H1 (cell line): ENCODE results near the gene TTC9. TPM values are rescaled to one million over a fixed set of nuclear protein-coding genes. Genes with fewer than 3 reads are reported as not detected.

ENCODE experiments used
- CTCF ChIA-PET: fragments of 300-600 bp; sonication (Branson Sonifier 250); formaldehyde crosslinking; loops from one replicate; lab custom pipeline; 2021; ENCODE audit not compliant: partially characterized antibody; lab: Charles Lee
- POLR2A ChIA-PET: fragments of 300-600 bp; sonication (Branson Sonifier 250); formaldehyde crosslinking; loops from one replicate; lab custom pipeline; 2021; ENCODE audit warnings: inconsistent platforms; ENCODE audit not compliant: partially characterized antibody; lab: Charles Lee
- DNase-seq, 2 experiments: peaks; one replicate each; pipeline versions ENCODE4 v3.0.0 to v3.0.0-alpha.2; 2010 to 2022; ENCODE audit warnings: low spot score in 2 of 2, low read depth in 1 of 2, mixed read lengths in 1 of 2
- FAIRE-seq: peaks from 2 replicates; lab custom pipeline; 2011; peaks lifted over from hg19 to GRCh38; lab: Jason Lieb, UNC
- H2AFZ ChIP-seq: 2 replicates; pipeline ENCODE4 v1.8.1; 2012; ENCODE audit warnings: low read length, inconsistent platforms
- H2AK5ac ChIP-seq: 2 replicates; pipeline ENCODE4 v1.6.1; 2013; ENCODE audit warnings: low read depth, low read length
- H2BK120ac ChIP-seq: replicated peaks from 2 replicates; pipeline ENCODE3; 2013; ENCODE audit warnings: low read depth, low read length, inconsistent platforms
- H2BK12ac ChIP-seq: 2 replicates; pipeline ENCODE4 v1.6.1; 2013; ENCODE audit warnings: low read depth, low read length
- H2BK15ac ChIP-seq: 2 replicates; pipeline ENCODE4 v1.6.1; 2013; ENCODE audit warnings: low read length
- H2BK20ac ChIP-seq: 2 replicates; pipeline ENCODE4 v1.6.1; 2013; ENCODE audit warnings: low read length
- H2BK5ac ChIP-seq: 2 replicates; pipeline ENCODE4 v1.6.1; 2013; ENCODE audit warnings: low read depth, low read length
- H3K14ac ChIP-seq: 2 replicates; pipeline ENCODE4 v1.6.1; 2013; ENCODE audit warnings: inconsistent platforms; ENCODE audit not compliant: insufficient read length
- H3K18ac ChIP-seq: 2 replicates; pipeline ENCODE4 v1.6.1; 2013; ENCODE audit warnings: low read length; ENCODE audit errors: extremely low read depth
- H3K23ac ChIP-seq: 2 replicates; pipeline ENCODE4 v1.6.1; 2013; ENCODE audit warnings: inconsistent platforms; ENCODE audit not compliant: insufficient read length
- H3K23me2 ChIP-seq: 2 replicates; pipeline ENCODE4 v1.6.1; 2013; ENCODE audit warnings: low read depth, low read length
- H3K27ac ChIP-seq: 2 replicates; pipeline ENCODE4 v1.6.1; 2011; ENCODE audit warnings: low read depth, low read length, inconsistent platforms
- H3K27me3 ChIP-seq, 4 experiments: replicated peaks in 1 of 4; 1 replicate in 1 of 4; 2 replicates in 3 of 4; pipeline versions ENCODE4 v1.6.1 to v1.8.1; 2011 to 2013; ENCODE audit warnings: low read length in 3 of 4, mild to moderate bottlenecking in 3 of 4, inconsistent platforms in 2 of 4, mixed read lengths in 2 of 4, moderate library complexity in 1 of 4; ENCODE audit not compliant: control insufficient read depth in 3 of 4, insufficient read depth in 3 of 4; ENCODE audit errors: extremely low read depth in 1 of 4
- H3K36me3 ChIP-seq, 4 experiments: 2 replicates each; pipeline versions ENCODE4 v1.6.1 to v1.8.1; 2011 to 2013; ENCODE audit warnings: mild to moderate bottlenecking in 4 of 4, low read length in 3 of 4, moderate library complexity in 2 of 4, control low read depth in 1 of 4, inconsistent platforms in 1 of 4; ENCODE audit not compliant: insufficient read depth in 4 of 4, control insufficient read depth in 2 of 4
- H3K4ac ChIP-seq: replicated peaks from 2 replicates; pipeline ENCODE3; 2013; ENCODE audit warnings: low read length, low read depth, mixed read lengths, inconsistent platforms; ENCODE audit not compliant: insufficient read length
- H3K4me1 ChIP-seq, 4 experiments: replicated peaks in 1 of 4; 1 replicate in 1 of 4; 2 replicates in 3 of 4; pipeline versions ENCODE4 v1.6.1 to v1.8.1; 2011 to 2013; ENCODE audit warnings: low read length in 3 of 4, inconsistent platforms in 2 of 4, mixed read lengths in 1 of 4; ENCODE audit not compliant: insufficient read depth in 4 of 4, control insufficient read depth in 3 of 4
- H3K4me2 ChIP-seq, 2 experiments: 2 replicates each; pipeline versions ENCODE4 v1.6.1 to v1.8.1; 2011 to 2013; ENCODE audit warnings: low read depth in 2 of 2, low read length in 2 of 2, control low read depth in 1 of 2, inconsistent platforms in 1 of 2, mild to moderate bottlenecking in 1 of 2; ENCODE audit not compliant: insufficient read depth in 1 of 2
- H3K4me3 ChIP-seq, 4 experiments: fragments of 200-600, 300-600 bp in 1 of 4; sonication (generic), shearing (Covaris generic), sonication (Bioruptor Twin) in 1 of 4; 2 replicates each; pipeline versions ENCODE4 v1.5.1 to v1.8.1; 2011 to 2016; ENCODE audit warnings: low read length in 4 of 4, low read depth in 3 of 4, control low read depth in 2 of 4, inconsistent platforms in 2 of 4, mild to moderate bottlenecking in 2 of 4, mixed read lengths in 1 of 4, moderate library complexity in 1 of 4; ENCODE audit not compliant: insufficient read depth in 2 of 4; ENCODE audit errors: extremely low read depth in 1 of 4
- H3K56ac ChIP-seq: replicated peaks from 2 replicates; pipeline ENCODE3; 2013; ENCODE audit warnings: low read depth, mild to moderate bottlenecking, mixed read lengths, low read length, inconsistent platforms; ENCODE audit not compliant: insufficient read length
- H3K79me1 ChIP-seq: 2 replicates; pipeline ENCODE4 v1.6.1; 2013; ENCODE audit warnings: low read depth, low read length, control low read depth
- H3K79me2 ChIP-seq, 2 experiments: 2 replicates each; pipeline versions ENCODE4 v1.6.1 to v1.8.1; 2012 to 2013; ENCODE audit warnings: low read length in 2 of 2, mild to moderate bottlenecking in 2 of 2, inconsistent platforms in 1 of 2; ENCODE audit not compliant: insufficient read depth in 2 of 2, control insufficient read depth in 1 of 2
- H3K9ac ChIP-seq, 4 experiments: replicated peaks in 1 of 4; 1 replicate in 1 of 4; 2 replicates in 3 of 4; pipeline versions ENCODE4 v1.6.1 to v1.8.1; 2011 to 2013; ENCODE audit warnings: low read depth in 3 of 4, low read length in 3 of 4, control low read depth in 2 of 4, mild to moderate bottlenecking in 2 of 4, moderate library complexity in 2 of 4, inconsistent platforms in 1 of 4; ENCODE audit errors: extremely low read depth in 1 of 4
- H3K9me3 ChIP-seq, 2 experiments: 2 replicates each; pipeline versions ENCODE4 v1.6.1 to v1.8.1; 2012 to 2013; ENCODE audit warnings: mild to moderate bottlenecking in 2 of 2, moderate library complexity in 2 of 2, control low read depth in 1 of 2, inconsistent platforms in 1 of 2, low read depth in 1 of 2, low read length in 1 of 2, mixed read lengths in 1 of 2; ENCODE audit not compliant: insufficient read depth in 2 of 2
- H4K20me1 ChIP-seq, 2 experiments: replicated peaks in 1 of 2; 2 replicates each; pipeline versions ENCODE3 to v1.8.1; 2011 to 2013; ENCODE audit warnings: inconsistent platforms in 2 of 2, low read length in 2 of 2, mild to moderate bottlenecking in 1 of 2; ENCODE audit not compliant: insufficient read depth in 2 of 2, control insufficient read depth in 1 of 2
- H4K5ac ChIP-seq: 2 replicates; pipeline ENCODE4 v1.6.1; 2013; ENCODE audit warnings: low read length, low read depth, mixed read lengths, inconsistent platforms; ENCODE audit not compliant: insufficient read length
- H4K8ac ChIP-seq: 2 replicates; pipeline ENCODE4 v1.8.0; 2013; ENCODE audit warnings: mild to moderate bottlenecking, moderate library complexity, low read length, inconsistent platforms; ENCODE audit not compliant: insufficient read depth; ENCODE audit errors: extremely low read depth
- H4K91ac ChIP-seq: replicated peaks from 2 replicates; pipeline ENCODE3; 2013; ENCODE audit warnings: low read length, mixed read lengths, inconsistent platforms; ENCODE audit not compliant: insufficient read length
- ASH2L ChIP-seq: fragments of 200-600, 300-600 bp; sonication (generic); IDR thresholded peaks from one replicate; pipeline ENCODE4 v1.7.1; 2017; ENCODE audit warnings: low read length
- EP300 ChIP-seq, 2 experiments: IDR thresholded peaks; 1 replicate in 1 of 2; 2 replicates in 1 of 2; pipeline ENCODE4 v1.6.1; 2011 to 2012; ENCODE audit warnings: low read depth in 2 of 2, low read length in 2 of 2, mild to moderate bottlenecking in 2 of 2, borderline replicate concordance in 1 of 2, inconsistent platforms in 1 of 2, moderate library complexity in 1 of 2
- GTF2F1 ChIP-seq: IDR thresholded peaks from 2 replicates; pipeline ENCODE4 v1.6.1; 2012; ENCODE audit warnings: low read depth, low read length, improper control_type of control experiment, borderline replicate concordance
- HDAC6 ChIP-seq: IDR thresholded peaks from one replicate; pipeline ENCODE4 v1.7.1; 2012; ENCODE audit warnings: low read depth, mild to moderate bottlenecking, inconsistent platforms, low read length, moderate library complexity
- KDM4A ChIP-seq: IDR thresholded peaks from one replicate; pipeline ENCODE4 v1.7.1; 2012; ENCODE audit warnings: low read depth, mild to moderate bottlenecking, moderate library complexity, low read length, inconsistent platforms; ENCODE audit not compliant: severe bottlenecking
- PHF8 ChIP-seq: fragments of 200-600 bp; sonication (generic); conservative IDR thresholded peaks from 2 replicates; pipeline ENCODE4 v1.7.1; 2012; ENCODE audit warnings: low read depth, mild to moderate bottlenecking, inconsistent platforms, low read length, moderate library complexity
- RNF2 ChIP-seq: fragments of 200-900, 300-1000 bp; sonication (generic); IDR thresholded peaks from 2 replicates; pipeline ENCODE4 v1.7.1; 2016; ENCODE audit warnings: borderline replicate concordance, low read depth, mild to moderate bottlenecking, antibody characterized with exemption, low read length; ENCODE audit not compliant: poor library complexity, severe bottlenecking; ENCODE audit errors: missing control alignments
- SAP30 ChIP-seq: fragments of 300-600 bp; sonication (generic); IDR thresholded peaks from 2 replicates; pipeline ENCODE4 v1.7.1; 2012; ENCODE audit warnings: low read length, moderate library complexity, mild to moderate bottlenecking, inconsistent platforms; ENCODE audit not compliant: insufficient read depth, insufficient replicate concordance
- SIRT6 ChIP-seq: IDR thresholded peaks from one replicate; pipeline ENCODE4 v1.7.1; 2012; ENCODE audit warnings: low read length, inconsistent platforms
- SP1 ChIP-seq: IDR thresholded peaks from 2 replicates; pipeline ENCODE4 v1.6.1; 2011; ENCODE audit warnings: low read depth, low read length
- TAF1 ChIP-seq: IDR thresholded peaks from 2 replicates; pipeline ENCODE4 v1.6.1; 2011; ENCODE audit warnings: mild to moderate bottlenecking, low read depth, low read length
- WGBS, 2 experiments: shearing (Covaris generic) in 1 of 2; methylation state at CpG; one replicate each; pipeline versions ENCODE4 v1.1.6 to v1.1.7; 2013 to 2015; ENCODE audit warnings: low lambda C conversion rate in 2 of 2, mixed read lengths in 2 of 2, inconsistent platforms in 1 of 2, low coverage in 1 of 2, missing lambda C conversion rate in 1 of 2; ENCODE audit not compliant: insufficient replicate concordance in 2 of 2, insufficient coverage in 1 of 2, insufficient read length in 1 of 2; ENCODE audit errors: extremely low coverage in 1 of 2, missing lambda C conversion rate in 1 of 2; 5-methylcytosine and 5-hydroxymethylcytosine counted together
- polyA plus RNA-seq, 7 experiments: library from polyadenylated mRNA; depleted of rRNA in 3 of 7; stranded (reverse) in 5 of 7; unstranded in 2 of 7; fragments of >200 nt in 5 of 7; fragments of 200-250 nt in 2 of 7; gene quantifications; 1 replicate in 5 of 7; 2 replicates in 1 of 7; 4 replicates in 1 of 7; pipeline versions ENCODE4 v1.2.1 to v1.2.3, GENCODE V29; 2011 to 2013; ENCODE audit warnings: missing spikeins in 2 of 7, mixed read lengths in 2 of 7
- total RNA-seq: library from RNA; stranded (reverse); fragmentation: NEBNext Ultra II Directional; extraction: Animal tissue kit (Norgen Biotek cat#: 25700); gene quantifications from 2 replicates; pipeline ENCODE4 v1.2.1, GENCODE V29; 2021
- TF ChIP-seq, protein P1 (sequence below): IDR thresholded peaks from 2 replicates; pipeline ENCODE4 v1.6.1; 2011; ENCODE audit warnings: low read depth, mild to moderate bottlenecking, low read length; ENCODE audit not compliant: insufficient read depth

Gene TTC9
- total and polyA plus RNA-seq, 2 of the 8 experiments (the other 6 are each of a cell fraction or from before 2014, with no cell fraction given), result 21.0 to 29.5 TPM

DNA sequence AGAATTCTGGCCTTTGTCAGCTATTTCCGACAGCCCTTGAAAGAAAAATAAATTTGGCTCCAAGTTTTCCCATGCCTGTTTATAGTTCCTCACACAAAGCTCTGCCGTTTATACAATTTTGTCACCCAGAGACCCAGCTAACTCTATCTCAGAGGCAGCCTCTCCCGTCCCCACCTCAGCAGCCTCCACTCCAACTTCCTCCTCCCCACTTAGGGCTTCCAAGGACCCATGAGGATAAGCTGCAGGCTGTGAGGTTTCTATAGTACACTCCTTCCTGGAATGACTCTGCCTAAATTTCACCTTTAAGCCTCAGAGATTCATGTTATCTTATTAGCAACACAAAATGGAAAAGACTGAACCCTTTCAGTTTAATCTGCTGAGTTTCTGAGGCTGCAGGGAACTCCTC is 71.8 kb downstream of the TTC9 start:
- H3K14ac ChIP-seq, result no peak overlapping the region
- no peak overlapping the region for H2BK15ac ChIP-seq
- no peaks in the 10 kb centered on the region for H3K27me3 ChIP-seq
- ChIA-PET CTCF (interaction anchor here (0.6 to 12.1 kb wide), 35 partner anchors 8 to 146 kb away, joined by 3 to 154 read pairs (median 5); no protein-coding TSS in a partner anchor), POLR2A (interaction anchor here (0.5 to 1.7 kb wide), 7 partner anchors 56 to 272 kb away, joined by 3 to 6 read pairs (median 4); no protein-coding TSS in a partner anchor)
- H3K27ac ChIP-seq, result peak overlapping the region; percentile 6; the same call in 1 of the 2 replicates
- peaks cover 8 to 21% (median 13%) of the 10 kb centered on the region in 4 experiments for H3K4me1 ChIP-seq
- H2BK20ac ChIP-seq, result no peak overlapping the region
- no peak overlapping the region for H3K56ac ChIP-seq
- no peaks in the 10 kb centered on the region for H3K79me1 ChIP-seq
- DNase-seq, result no peak
- H2AFZ ChIP-seq, result peak overlapping the region; percentile 48; the same call in 1 of the 2 replicates
- WGBS, 2 experiments, result 65% methylated on average over 3 of the region's 3 CpGs; no CpG with 5 or more reads in 1 of the 2 experiments
- no peak overlapping the region for H3K4me3 ChIP-seq
- no peak overlapping the region for H3K9ac ChIP-seq
- H3K9me3 ChIP-seq, result no peaks in the 10 kb centered on the region
- H2AK5ac ChIP-seq, result no peak overlapping the region
- H2BK120ac ChIP-seq, result peak overlapping the region; percentile 3
- no peak overlapping the region; the same call in 1 of the 2 replicates for H4K8ac ChIP-seq
- no peaks in the 10 kb centered on the region for H3K79me2 ChIP-seq
- no peaks in the 10 kb centered on the region for H3K23me2 ChIP-seq
- H4K20me1 ChIP-seq, result no peaks in the 10 kb centered on the region
- peak overlapping the region; percentile 31 for H4K5ac ChIP-seq
- H4K91ac ChIP-seq, result no peak overlapping the region
- H2BK12ac ChIP-seq, result no peak overlapping the region
- no peak overlapping the region for H3K4me2 ChIP-seq
- FAIRE-seq, result no peak
- no peak overlapping the region for H3K4ac ChIP-seq
- H3K36me3 ChIP-seq, result no peaks in the 10 kb centered on the region
- H3K23ac ChIP-seq, result no peak overlapping the region
- peak overlapping the region; percentile 61; the same call in 1 of the 2 replicates for H2BK5ac ChIP-seq
- H3K18ac ChIP-seq, result no peak overlapping the region; the same call in 1 of the 2 replicates
- TF ChIP-seq ASH2L (no peak), PHF8 (no peak), TAF1 (no peak), SP1 (no peak), GTF2F1 (no peak), SAP30 (no peak), EP300 (IDR thresholded peaks at IDR 0.05; ENCODE audit: borderline replicate concordance in 1 of 2, low read depth in 2 of 2, low read length in 2 of 2) (no peak), HDAC6 (no peak), SIRT6 (no peak), RNF2 (no peak), KDM4A (no peak)
- TF ChIP-seq, protein P1, sequence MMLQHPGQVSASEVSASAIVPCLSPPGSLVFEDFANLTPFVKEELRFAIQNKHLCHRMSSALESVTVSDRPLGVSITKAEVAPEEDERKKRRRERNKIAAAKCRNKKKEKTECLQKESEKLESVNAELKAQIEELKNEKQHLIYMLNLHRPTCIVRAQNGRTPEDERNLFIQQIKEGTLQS, result no peak
